ENCODE measurements around the gene SMCHD1. TPM values are rescaled to one million over a fixed set of nuclear protein-coding genes. Genes with fewer than 3 reads are reported as not detected.

SMCHD1 gene
- total RNA-seq, 1 donor from 2014 or later, result 29.7 TPM

- H3K27ac ChIP-seq (ENCODE audit: low read depth, low read length), result no peak overlapping the region
- no peak overlapping the region for H3K4me2 ChIP-seq (ENCODE audit: low read length)
- H3K27ac Mint-ChIP-seq (ENCODE audit: unreplicated experiment), result no peak overlapping the region
- H3K4me1 Mint-ChIP-seq (ENCODE audit: low read depth, unreplicated experiment), result no peaks in the 10 kb centered on the region
- no peaks in the 10 kb centered on the region for H3K9me3 Mint-ChIP-seq (ENCODE audit: unreplicated experiment)
- TF ChIP-seq EZH2 (IDR thresholded peaks at IDR 0.05; ENCODE audit: insufficient read depth, low read length), result no peak
- TF ChIP-seq, protein P1, sequence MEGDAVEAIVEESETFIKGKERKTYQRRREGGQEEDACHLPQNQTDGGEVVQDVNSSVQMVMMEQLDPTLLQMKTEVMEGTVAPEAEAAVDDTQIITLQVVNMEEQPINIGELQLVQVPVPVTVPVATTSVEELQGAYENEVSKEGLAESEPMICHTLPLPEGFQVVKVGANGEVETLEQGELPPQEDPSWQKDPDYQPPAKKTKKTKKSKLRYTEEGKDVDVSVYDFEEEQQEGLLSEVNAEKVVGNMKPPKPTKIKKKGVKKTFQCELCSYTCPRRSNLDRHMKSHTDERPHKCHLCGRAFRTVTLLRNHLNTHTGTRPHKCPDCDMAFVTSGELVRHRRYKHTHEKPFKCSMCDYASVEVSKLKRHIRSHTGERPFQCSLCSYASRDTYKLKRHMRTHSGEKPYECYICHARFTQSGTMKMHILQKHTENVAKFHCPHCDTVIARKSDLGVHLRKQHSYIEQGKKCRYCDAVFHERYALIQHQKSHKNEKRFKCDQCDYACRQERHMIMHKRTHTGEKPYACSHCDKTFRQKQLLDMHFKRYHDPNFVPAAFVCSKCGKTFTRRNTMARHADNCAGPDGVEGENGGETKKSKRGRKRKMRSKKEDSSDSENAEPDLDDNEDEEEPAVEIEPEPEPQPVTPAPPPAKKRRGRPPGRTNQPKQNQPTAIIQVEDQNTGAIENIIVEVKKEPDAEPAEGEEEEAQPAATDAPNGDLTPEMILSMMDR (IDR thresholded peaks at IDR 0.05; ENCODE audit: insufficient read depth, low read depth, low read length), result no peak
- H3K27me3 Mint-ChIP-seq (ENCODE audit: low read depth, unreplicated experiment), result no peaks in the 10 kb centered on the region
- no peaks in the 10 kb centered on the region for H3K36me3 Mint-ChIP-seq (ENCODE audit: low read depth, unreplicated experiment)
- H3K4me1 ChIP-seq (ENCODE audit: insufficient read depth, low read length), result no peaks in the 10 kb centered on the region
- no peak overlapping the region for H3K4me3 ChIP-seq (ENCODE audit: insufficient read depth, low read depth, low read length)
- H3K79me2 ChIP-seq (ENCODE audit: insufficient read depth, low read length), result no peaks in the 10 kb centered on the region
- no peak overlapping the region for H3K4me3 Mint-ChIP-seq (ENCODE audit: unreplicated experiment)
- FAIRE-seq, result no peak
- no peaks in the 10 kb centered on the region for H3K9me3 ChIP-seq (ENCODE audit: insufficient read depth, low read depth, low read length)
- no peaks in the 10 kb centered on the region for H3K36me3 ChIP-seq (ENCODE audit: insufficient read depth, low read length)
- no peaks in the 10 kb centered on the region for H3K27me3 ChIP-seq (ENCODE audit: insufficient read depth, low read length)
- DNase-seq (ENCODE audit: low read depth), result no peak
- H3K9ac ChIP-seq (ENCODE audit: low read length), result no peak overlapping the region
- H2AFZ ChIP-seq (ENCODE audit: low read depth, low read length), result no peak overlapping the region
- no peaks in the 10 kb centered on the region for H4K20me1 ChIP-seq (ENCODE audit: insufficient read depth, low read length)
Observed at GRCh38 chr18:2610549-2610948, 45.0 kb upstream of the SMCHD1 start.

- FAIRE-seq (no peak), DNase-seq (ENCODE audit: low read depth) (no peak)
- Histone ChIP-seq H3K27me3 (ENCODE audit: insufficient read depth, low read length) (no peaks in the 10 kb centered on the region), H3K4me2 (ENCODE audit: low read length) (no peak overlapping the region), H3K4me1 (ENCODE audit: insufficient read depth, low read length) (peaks cover 10% of the 10 kb centered on the region), H3K9me3 (ENCODE audit: insufficient read depth, low read depth, low read length) (no peaks in the 10 kb centered on the region), H3K4me3 (ENCODE audit: insufficient read depth, low read depth, low read length) (no peak overlapping the region), H3K9ac (ENCODE audit: low read length) (no peak overlapping the region), H3K27ac (ENCODE audit: low read depth, low read length) (no peak overlapping the region), H3K36me3 (ENCODE audit: insufficient read depth, low read length) (no peaks in the 10 kb centered on the region), H4K20me1 (ENCODE audit: insufficient read depth, low read length) (no peaks in the 10 kb centered on the region), H3K79me2 (ENCODE audit: insufficient read depth, low read length) (no peaks in the 10 kb centered on the region), H2AFZ (ENCODE audit: low read depth, low read length) (no peak overlapping the region)
- Mint-ChIP-seq H3K4me1 (ENCODE audit: low read depth, unreplicated experiment) (peaks cover 7% of the 10 kb centered on the region), H3K9me3 (ENCODE audit: unreplicated experiment) (no peaks in the 10 kb centered on the region), H3K36me3 (ENCODE audit: low read depth, unreplicated experiment) (no peaks in the 10 kb centered on the region), H3K27ac (ENCODE audit: unreplicated experiment) (no peak overlapping the region), H3K4me3 (ENCODE audit: unreplicated experiment) (no peak overlapping the region), H3K27me3 (ENCODE audit: low read depth, unreplicated experiment) (no peaks in the 10 kb centered on the region)
- TF ChIP-seq, protein P1 (IDR thresholded peaks at IDR 0.05; ENCODE audit: insufficient read depth, low read depth, low read length), result no peak
- TF ChIP-seq EZH2 (IDR thresholded peaks at IDR 0.05; ENCODE audit: insufficient read depth, low read length), result no peak
Observed at GRCh38 chr18:2612996-2613395, 42.5 kb upstream of the SMCHD1 start.

DNA sequence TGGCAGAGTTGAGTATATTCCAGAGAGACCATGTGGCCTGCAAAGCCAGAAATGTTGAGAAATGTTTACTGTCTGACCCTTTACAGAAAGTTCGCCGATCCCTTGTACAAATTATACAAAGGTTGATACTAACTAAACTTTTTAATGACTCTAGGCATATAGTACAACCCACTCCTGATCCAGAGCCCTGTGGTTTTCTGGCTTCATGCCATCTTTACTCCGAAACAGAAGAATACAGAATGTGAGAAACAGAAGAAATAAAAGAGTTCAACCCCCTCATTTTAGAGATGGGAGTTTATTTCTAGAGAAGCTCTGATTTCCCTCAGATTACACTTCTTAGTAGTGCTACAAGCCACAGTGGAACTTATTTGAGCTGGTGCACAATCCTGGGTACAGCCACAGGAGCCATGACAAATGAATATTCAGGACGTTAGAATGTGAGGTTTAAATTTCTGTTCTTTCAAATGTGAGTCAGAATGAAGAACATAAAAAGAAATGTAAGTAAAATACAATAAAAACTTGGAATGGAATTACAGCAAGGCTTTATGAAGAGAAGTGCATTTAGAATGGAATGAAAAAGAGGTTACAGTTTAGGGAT, 38.0 kb upstream of the SMCHD1 start:
- H3K9ac ChIP-seq (ENCODE audit: low read length), result no peak overlapping the region
- peaks cover 10% of the 10 kb centered on the region for H3K4me1 ChIP-seq (ENCODE audit: insufficient read depth, low read length)
- H3K27me3 ChIP-seq (ENCODE audit: insufficient read depth, low read length), result no peaks in the 10 kb centered on the region
- no peak overlapping the region for H3K27ac ChIP-seq (ENCODE audit: low read depth, low read length)
- FAIRE-seq (no peak), DNase-seq (ENCODE audit: low read depth) (peak; percentile 49)
- no peaks in the 10 kb centered on the region for H4K20me1 ChIP-seq (ENCODE audit: insufficient read depth, low read length)
- no peak overlapping the region for H2AFZ ChIP-seq (ENCODE audit: low read depth, low read length)
- Mint-ChIP-seq H3K27me3 (ENCODE audit: low read depth, unreplicated experiment) (no peaks in the 10 kb centered on the region), H3K27ac (ENCODE audit: unreplicated experiment) (no peak overlapping the region), H3K4me3 (ENCODE audit: unreplicated experiment) (no peak overlapping the region), H3K4me1 (ENCODE audit: low read depth, unreplicated experiment) (peaks cover 11% of the 10 kb centered on the region), H3K36me3 (ENCODE audit: low read depth, unreplicated experiment) (no peaks in the 10 kb centered on the region), H3K9me3 (ENCODE audit: unreplicated experiment) (no peaks in the 10 kb centered on the region)
- no peaks in the 10 kb centered on the region for H3K79me2 ChIP-seq (ENCODE audit: insufficient read depth, low read length)
- no peaks in the 10 kb centered on the region for H3K36me3 ChIP-seq (ENCODE audit: insufficient read depth, low read length)
- no peak for TF ChIP-seq EZH2 (IDR thresholded peaks at IDR 0.05; ENCODE audit: insufficient read depth, low read length)
- TF ChIP-seq, protein P1 (IDR thresholded peaks at IDR 0.05; ENCODE audit: insufficient read depth, low read depth, low read length), result no peak
- no peaks in the 10 kb centered on the region for H3K9me3 ChIP-seq (ENCODE audit: insufficient read depth, low read depth, low read length)
- H3K4me3 ChIP-seq (ENCODE audit: insufficient read depth, low read depth, low read length), result no peak overlapping the region
- peak overlapping the region; percentile 33 for H3K4me2 ChIP-seq (ENCODE audit: low read length)
